Measurements from ENCODE around the gene DYSF. TPM values are rescaled to one million over a fixed set of nuclear protein-coding genes. Genes with fewer than 3 reads are reported as not detected.

The DYSF gene
- polyA plus RNA-seq, 3 donors, result 16.0 to 20.5 (median 17.0) TPM

DNA sequence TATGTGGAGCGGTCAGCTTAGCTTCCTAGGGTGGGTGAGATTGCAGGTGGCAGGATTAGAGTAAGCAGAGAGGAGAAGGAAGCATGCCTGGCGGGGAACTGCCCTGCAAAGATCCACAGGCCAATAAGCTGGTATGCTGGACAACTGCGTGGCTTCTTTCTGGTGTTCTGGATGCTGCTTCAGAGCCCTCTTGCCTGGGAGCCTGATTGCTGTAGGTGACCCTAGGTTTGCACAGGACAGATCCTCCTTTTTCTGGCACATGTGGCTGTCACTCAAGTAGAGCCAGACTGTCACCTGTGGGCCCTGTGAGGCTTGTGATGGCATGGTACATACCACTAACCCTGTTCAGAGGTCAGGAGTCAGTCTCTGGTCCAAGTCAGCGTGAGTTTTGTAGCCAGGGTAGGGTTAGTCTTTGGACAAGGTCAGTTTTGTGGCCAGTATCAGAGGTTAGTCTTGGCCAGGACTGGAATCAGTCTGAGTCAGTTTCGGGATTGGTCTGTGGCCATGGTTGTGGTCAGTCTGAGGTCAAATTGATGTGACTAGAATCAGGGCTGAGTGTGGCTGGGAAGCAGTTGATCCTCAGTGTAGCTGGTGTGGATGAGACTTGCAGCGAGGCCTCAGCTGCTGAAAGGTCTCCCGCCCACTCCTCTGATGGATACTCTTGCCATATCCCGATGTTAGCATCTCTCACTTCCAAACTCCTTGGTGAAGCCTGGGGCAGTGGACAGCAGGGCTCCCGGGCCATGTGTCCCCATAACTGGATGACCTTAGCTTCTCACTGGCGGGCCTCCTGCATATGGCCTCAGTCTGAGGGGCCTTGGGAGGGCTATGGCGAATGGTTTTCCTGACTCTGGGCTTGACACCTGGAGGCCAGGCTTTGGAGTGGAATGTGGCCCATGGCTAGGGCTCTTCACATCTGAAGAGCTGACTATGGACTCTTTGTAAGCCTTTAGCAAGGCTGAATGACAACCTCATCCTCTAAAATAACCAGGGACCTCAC is 260.5 kb downstream of the DYSF start:
- DNase-seq (ENCODE audit: low read depth in 3 of 3, low spot score in 2 of 3), result no peak

GRCh38 chr2:71714601-71715240 is 261.4 kb downstream of the DYSF start:
- DNase-seq (ENCODE audit: low read depth in 3 of 3, low spot score in 2 of 3), result no peak

DNA sequence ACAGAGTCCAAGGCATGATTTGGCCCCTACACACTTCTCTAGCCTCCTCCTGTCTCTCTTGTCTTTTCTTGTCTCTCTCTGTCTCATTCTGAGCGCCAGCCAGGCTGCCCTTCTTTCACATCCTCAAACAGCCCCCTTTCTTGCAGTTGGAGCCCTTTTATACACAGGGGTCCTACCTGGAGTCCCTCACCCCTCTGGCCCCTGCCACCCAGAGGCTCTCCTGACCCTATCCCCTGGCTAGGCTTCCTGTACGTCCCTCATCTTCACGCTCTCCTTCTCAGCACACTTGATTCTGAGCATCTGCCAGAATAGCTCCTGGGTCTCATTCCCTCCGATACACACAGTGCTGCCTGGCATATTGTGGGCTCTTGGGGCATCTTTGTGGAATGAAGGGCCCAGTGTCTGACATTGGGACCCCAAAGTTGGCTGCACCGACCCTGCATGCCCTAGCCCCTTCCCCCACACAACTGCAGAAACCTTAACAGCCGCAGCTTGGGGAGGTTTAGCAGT is 261.9 kb downstream of the DYSF start:
- DNase-seq (ENCODE audit: low read depth in 3 of 3, low spot score in 2 of 3), result no peak

- DNase-seq (ENCODE audit: low read depth in 3 of 3, low spot score in 2 of 3), result no peak
Observed at GRCh38 chr2:71715951-71716696, 262.8 kb downstream of the DYSF start.

- no peak for DNase-seq (ENCODE audit: low read depth in 3 of 3, low spot score in 2 of 3)
Observed at GRCh38 chr2:71716697-71717624, 263.6 kb downstream of the DYSF start.

DNA sequence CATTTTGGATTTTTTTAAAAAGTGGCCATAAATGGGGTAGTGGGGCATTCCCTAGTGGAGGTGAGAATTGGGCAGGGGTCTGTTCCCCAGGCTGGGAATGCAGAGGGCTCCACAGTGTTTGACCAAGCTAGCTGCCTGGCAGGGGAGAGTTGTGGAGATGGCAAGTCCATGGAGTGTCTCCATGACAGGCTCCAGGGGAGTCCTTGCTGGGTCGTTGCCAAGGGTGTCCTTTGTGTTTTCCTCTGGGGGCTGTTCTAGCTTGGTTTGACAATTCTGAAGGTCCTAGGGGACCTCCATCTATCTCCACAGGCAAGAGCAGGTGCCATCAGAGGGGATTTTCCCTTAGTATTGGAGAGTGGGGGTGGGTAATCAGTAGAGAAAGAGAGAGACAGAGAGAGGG is 265.3 kb downstream of the DYSF start:
- DNase-seq (ENCODE audit: low read depth in 3 of 3, low spot score in 2 of 3), result no peak

GRCh38 chr2:71719520-71720282 is 266.3 kb downstream of the DYSF start:
- DNase-seq (ENCODE audit: low read depth in 3 of 3, low spot score in 2 of 3), result no peak

- DNase-seq (ENCODE audit: low read depth in 3 of 3, low spot score in 2 of 3), result no peak
Observed at GRCh38 chr2:71720283-71720560, 266.9 kb downstream of the DYSF start.

DNA sequence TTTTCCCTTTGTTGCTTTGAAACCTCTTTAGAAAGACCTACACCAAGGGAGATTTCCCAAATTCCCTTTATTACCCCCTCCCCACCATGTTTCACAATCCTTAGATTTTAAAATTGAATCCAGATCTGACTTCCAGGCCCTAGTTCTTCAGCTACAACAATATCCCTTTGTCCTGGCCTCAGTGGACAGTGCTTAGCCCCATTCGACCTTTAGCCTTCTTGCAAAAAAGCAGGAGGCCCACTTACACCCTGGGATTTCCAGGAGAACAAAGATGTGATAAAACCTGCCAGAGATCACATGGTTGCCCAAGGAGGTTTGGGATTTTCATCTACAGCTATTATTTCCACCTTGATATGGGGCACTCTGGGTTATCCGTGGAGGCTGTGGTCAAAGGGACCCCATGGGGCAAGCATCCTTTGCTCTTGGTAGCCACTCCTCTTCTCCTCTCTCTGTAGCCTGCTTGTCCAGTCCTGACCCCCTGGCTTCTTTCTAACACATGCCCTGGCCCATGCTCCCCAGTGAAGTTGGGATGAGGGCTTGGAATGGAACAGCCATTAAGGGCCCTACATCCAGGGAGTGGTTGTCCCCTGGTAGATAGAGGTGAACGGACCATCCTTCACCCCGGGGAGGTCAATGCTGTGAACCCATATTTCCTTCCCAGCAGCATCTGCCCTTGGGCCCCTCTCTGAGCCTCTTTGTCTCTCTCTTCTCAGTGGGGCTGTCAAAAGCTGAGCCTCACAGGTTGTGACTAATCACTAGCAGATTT is 267.4 kb downstream of the DYSF start:
- DNase-seq (ENCODE audit: low read depth in 3 of 3, low spot score in 2 of 3), result no peak

- DNase-seq (ENCODE audit: low read depth in 3 of 3, low spot score in 2 of 3), result no peak
Observed at GRCh38 chr2:71721362-71721665, 268.0 kb downstream of the DYSF start.

- no peak for DNase-seq (ENCODE audit: low read depth in 3 of 3, low spot score in 2 of 3)
Observed at GRCh38 chr2:71721669-71722068, 268.3 kb downstream of the DYSF start.

DNA sequence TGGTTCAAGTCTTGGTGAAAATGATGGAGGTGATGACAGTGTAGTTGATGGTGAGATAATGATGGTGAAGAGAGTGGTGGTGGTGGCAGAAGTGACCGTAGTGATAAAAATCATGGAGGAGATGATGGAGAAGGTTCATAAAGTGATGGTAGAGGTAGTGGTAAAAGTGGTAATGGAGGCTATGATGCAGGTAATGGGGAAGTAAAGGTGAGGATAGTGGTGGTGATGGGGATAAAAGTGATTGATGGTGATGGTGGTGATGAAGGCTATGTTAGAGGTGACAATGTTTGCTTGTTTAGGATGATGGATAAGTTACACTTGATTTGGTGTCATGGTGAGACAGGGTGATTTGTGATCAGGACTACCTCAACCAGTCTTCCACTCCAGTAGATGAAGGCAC is 268.9 kb downstream of the DYSF start:
- DNase-seq (ENCODE audit: low read depth in 3 of 3, low spot score in 2 of 3), result no peak

GRCh38 chr2:71724793-71725192 is 271.4 kb downstream of the DYSF start:
- DNase-seq (ENCODE audit: low read depth in 3 of 3, low spot score in 2 of 3), result no peak

DNA sequence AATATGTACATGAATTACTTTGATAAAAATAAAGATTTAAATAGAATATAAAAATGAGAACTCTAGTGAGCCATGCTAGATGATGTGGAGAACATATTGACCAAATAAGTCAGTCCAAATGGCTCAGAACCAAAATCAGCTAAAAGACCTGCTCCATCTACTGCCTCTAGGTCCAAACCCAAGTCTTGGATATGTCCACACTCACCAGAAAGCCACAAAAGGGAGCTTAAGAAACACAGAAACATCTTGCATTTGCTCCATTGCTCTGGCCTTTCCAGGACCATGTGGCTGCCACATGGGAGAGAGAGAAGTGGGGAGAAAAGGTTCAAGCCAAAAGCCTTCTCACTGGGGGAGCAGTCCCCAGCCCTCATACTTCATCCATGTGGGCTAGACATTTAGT is 272.5 kb downstream of the DYSF start:
- DNase-seq (ENCODE audit: low read depth in 3 of 3, low spot score in 2 of 3), result no peak

GRCh38 chr2:71727562-71727961 is 274.2 kb downstream of the DYSF start:
- DNase-seq (ENCODE audit: low read depth in 3 of 3, low spot score in 2 of 3), result no peak

GRCh38 chr2:71728036-71728435 is 274.7 kb downstream of the DYSF start:
- DNase-seq (ENCODE audit: low read depth in 3 of 3, low spot score in 2 of 3), result no peak

GRCh38 chr2:71730785-71731383 is 277.5 kb downstream of the DYSF start:
- no peak for DNase-seq (ENCODE audit: low read depth in 3 of 3, low spot score in 2 of 3)

GRCh38 chr2:71734620-71735019 is 281.3 kb downstream of the DYSF start:
- no peak for DNase-seq (ENCODE audit: low read depth in 3 of 3, low spot score in 2 of 3)

GRCh38 chr2:71735676-71736075 is 282.3 kb downstream of the DYSF start:
- DNase-seq (ENCODE audit: low read depth in 3 of 3, low spot score in 2 of 3), result no peak

All from right renal cortex interstitium (tissue), 3 donors.